Measurements from ENCODE around the gene S1PR1.

DNA sequence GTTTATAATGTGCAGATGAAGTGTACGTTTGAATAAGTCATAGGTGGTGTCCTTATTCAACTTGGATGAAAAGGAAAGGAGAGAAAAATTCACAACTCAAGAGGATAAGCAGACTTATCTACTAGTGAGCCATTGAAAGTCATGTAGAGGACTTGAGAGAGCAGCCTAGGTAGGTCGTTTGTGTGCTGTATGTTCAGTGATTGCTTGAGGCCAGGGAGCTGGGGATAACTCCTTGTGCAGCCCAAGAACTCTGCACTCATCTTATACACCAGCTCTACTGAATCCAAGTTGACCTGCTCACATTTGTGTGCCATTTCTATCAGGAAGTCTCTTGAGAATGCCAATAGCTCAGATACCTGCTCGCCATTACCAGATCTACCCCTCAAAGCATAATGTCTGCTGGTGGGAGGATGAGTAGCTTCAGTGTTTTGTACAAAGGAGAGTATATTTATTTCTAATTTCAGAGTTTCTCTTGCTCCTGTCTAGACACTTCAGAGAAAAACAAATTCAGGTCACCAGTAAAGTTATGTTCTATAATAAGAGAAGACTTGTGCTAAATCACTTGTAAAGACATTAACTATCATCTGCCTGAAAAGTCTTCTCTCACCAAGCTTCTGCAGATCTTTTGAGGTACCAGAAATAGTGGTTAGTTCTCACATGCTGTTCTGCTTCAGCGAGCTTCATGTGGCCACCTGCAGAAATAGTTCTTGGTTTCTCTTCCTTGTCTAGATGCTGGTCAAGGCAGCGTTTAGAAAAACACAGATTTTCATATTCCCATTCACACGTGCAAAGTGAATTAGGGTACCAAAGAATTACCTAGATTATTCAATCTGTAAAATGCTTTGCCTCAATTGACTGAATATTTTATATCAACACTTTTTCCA lies 10.8 kb downstream of the S1PR1 start:
- TF ChIP-seq, protein P1, sequence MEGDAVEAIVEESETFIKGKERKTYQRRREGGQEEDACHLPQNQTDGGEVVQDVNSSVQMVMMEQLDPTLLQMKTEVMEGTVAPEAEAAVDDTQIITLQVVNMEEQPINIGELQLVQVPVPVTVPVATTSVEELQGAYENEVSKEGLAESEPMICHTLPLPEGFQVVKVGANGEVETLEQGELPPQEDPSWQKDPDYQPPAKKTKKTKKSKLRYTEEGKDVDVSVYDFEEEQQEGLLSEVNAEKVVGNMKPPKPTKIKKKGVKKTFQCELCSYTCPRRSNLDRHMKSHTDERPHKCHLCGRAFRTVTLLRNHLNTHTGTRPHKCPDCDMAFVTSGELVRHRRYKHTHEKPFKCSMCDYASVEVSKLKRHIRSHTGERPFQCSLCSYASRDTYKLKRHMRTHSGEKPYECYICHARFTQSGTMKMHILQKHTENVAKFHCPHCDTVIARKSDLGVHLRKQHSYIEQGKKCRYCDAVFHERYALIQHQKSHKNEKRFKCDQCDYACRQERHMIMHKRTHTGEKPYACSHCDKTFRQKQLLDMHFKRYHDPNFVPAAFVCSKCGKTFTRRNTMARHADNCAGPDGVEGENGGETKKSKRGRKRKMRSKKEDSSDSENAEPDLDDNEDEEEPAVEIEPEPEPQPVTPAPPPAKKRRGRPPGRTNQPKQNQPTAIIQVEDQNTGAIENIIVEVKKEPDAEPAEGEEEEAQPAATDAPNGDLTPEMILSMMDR (IDR thresholded peaks at IDR 0.05), result no peak
- TF ChIP-seq POLR2A (IDR thresholded peaks at IDR 0.05), result no peak

All from breast epithelium (tissue), 3 donors.